Measurements from ENCODE around the gene PLPP2. TPM values are rescaled to one million over a fixed set of nuclear protein-coding genes. Genes with fewer than 3 reads are reported as not detected.

PLPP2 gene
- total RNA-seq, 6 donors from 2014 or later = 7.1 to 50.1 (median 16.7) TPM

- ATAC-seq (ENCODE audit: low FRiP score in 2 of 2) (no peak), DNase-seq (no peak)
- H3K36me3 ChIP-seq = no peaks in the 10 kb centered on the region
- peak overlapping the region in 1 of 4 donors; percentile 29 for H3K4me3 ChIP-seq
- peaks cover 0 to 30% (median 13%) of the 10 kb centered on the region in 4 donors for H3K27me3 ChIP-seq
- peaks cover 31 to 51% (median 39%) of the 10 kb centered on the region in 4 donors for H3K4me1 ChIP-seq
- 12 to 19% methylated on average over 10 to 27 of the region's 29 CpGs for WGBS, 2 donors
- TF ChIP-seq POLR2AphosphoS5 (IDR thresholded peaks at IDR 0.05) (no peak), CTCF (IDR thresholded peaks at IDR 0.05) (no peak)
- peak overlapping the region in 1 of 4 donors; percentile 75 for H3K27ac ChIP-seq
- no peaks in the 10 kb centered on the region for H3K9me3 ChIP-seq
These were observed 3.2 kb upstream of the PLPP2 start for GRCh38 chr19:294341-294945.

GRCh38 chr19:293436-294110, 2.4 kb upstream of the PLPP2 start:
- no peak for DNase-seq
- H3K27ac ChIP-seq = no peak overlapping the region
- no peak overlapping the region for H3K4me3 ChIP-seq
- TF ChIP-seq POLR2AphosphoS5 (IDR thresholded peaks at IDR 0.05) (no peak), CTCF (IDR thresholded peaks at IDR 0.05) (no peak), POLR2A (IDR thresholded peaks at IDR 0.05) (no peak)
- peaks cover 31 to 51% (median 39%) of the 10 kb centered on the region in 4 donors for H3K4me1 ChIP-seq
- ATAC-seq (ENCODE audit: low FRiP score in 2 of 2) = no peak
- H3K36me3 ChIP-seq = no peaks in the 10 kb centered on the region
- H3K27me3 ChIP-seq = peaks cover 0 to 30% (median 13%) of the 10 kb centered on the region in 4 donors
- H3K9me3 ChIP-seq = no peaks in the 10 kb centered on the region
- WGBS, 2 donors = 72 to 74% methylated on average over 9 to 14 of the region's 14 CpGs

DNA sequence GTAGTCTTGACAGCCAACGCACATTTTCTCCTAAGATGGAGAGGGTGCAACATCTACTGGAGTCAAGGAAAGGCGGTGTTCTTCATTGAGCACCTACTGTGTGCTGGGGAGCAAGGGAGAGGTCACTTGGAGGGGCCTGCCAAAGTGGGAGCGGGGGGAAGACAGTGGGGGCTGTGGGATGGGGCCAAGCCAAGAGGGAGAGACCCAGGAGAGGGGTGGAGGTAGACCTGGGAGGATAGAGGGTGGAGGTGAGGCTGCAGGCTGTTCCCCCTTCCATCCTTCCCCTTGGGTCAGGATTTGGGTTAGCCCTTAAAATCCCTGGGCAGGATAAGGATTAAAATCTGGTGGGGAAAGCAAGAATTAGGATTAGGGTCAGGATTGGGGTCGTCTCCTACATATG, 1.7 kb upstream of the PLPP2 start:
- Histone ChIP-seq H3K4me3 (no peak overlapping the region), H3K27me3 (peaks cover 0 to 30% (median 13%) of the 10 kb centered on the region in 4 donors), H3K9me3 (no peaks in the 10 kb centered on the region), H3K27ac (no peak overlapping the region), H3K4me1 (peaks cover 31 to 51% (median 39%) of the 10 kb centered on the region in 4 donors), H3K36me3 (no peaks in the 10 kb centered on the region)
- ATAC-seq (ENCODE audit: low FRiP score in 2 of 2) = no peak
- WGBS, 2 donors = 90 to 96% methylated on average over 4 of the region's 4 CpGs
- TF ChIP-seq POLR2A (IDR thresholded peaks at IDR 0.05) = no peak
- no peak for TF ChIP-seq EP300 (IDR thresholded peaks at IDR 0.05)
- TF ChIP-seq POLR2AphosphoS5 (IDR thresholded peaks at IDR 0.05) = no peak
- TF ChIP-seq CTCF (IDR thresholded peaks at IDR 0.05) = no peak
- DNase-seq = no peak

- WGBS, 2 donors = 80 to 86% methylated on average over 10 to 15 of the region's 15 CpGs
- Histone ChIP-seq H3K4me3 (no peak overlapping the region), H3K9me3 (no peaks in the 10 kb centered on the region), H3K27me3 (peaks cover 0 to 30% (median 13%) of the 10 kb centered on the region in 4 donors), H3K4me1 (peaks cover 31 to 51% (median 39%) of the 10 kb centered on the region in 4 donors), H3K36me3 (no peaks in the 10 kb centered on the region), H3K27ac (peak overlapping the region in 1 of 4 donors; percentile 61)
- ATAC-seq (ENCODE audit: low FRiP score in 2 of 2) (no peak), DNase-seq (no peak)
- TF ChIP-seq CTCF (IDR thresholded peaks at IDR 0.05) (no peak), EP300 (IDR thresholded peaks at IDR 0.05) (no peak), POLR2AphosphoS5 (IDR thresholded peaks at IDR 0.05) (no peak), POLR2A (IDR thresholded peaks at IDR 0.05) (no peak)
These were observed 1.2 kb upstream of the PLPP2 start for GRCh38 chr19:292281-292884.

Data from upper lobe of left lung (tissue), 6 donors.